ENCODE data around the gene LRRC46. TPM values are rescaled to one million over a fixed set of nuclear protein-coding genes. Genes with fewer than 3 reads are reported as not detected.

LRRC46 gene
- total and polyA plus RNA-seq, 2 of the 4 experiments (the other 2 are of a cell fraction) = 0.77 TPM; not detected in 1

DNA sequence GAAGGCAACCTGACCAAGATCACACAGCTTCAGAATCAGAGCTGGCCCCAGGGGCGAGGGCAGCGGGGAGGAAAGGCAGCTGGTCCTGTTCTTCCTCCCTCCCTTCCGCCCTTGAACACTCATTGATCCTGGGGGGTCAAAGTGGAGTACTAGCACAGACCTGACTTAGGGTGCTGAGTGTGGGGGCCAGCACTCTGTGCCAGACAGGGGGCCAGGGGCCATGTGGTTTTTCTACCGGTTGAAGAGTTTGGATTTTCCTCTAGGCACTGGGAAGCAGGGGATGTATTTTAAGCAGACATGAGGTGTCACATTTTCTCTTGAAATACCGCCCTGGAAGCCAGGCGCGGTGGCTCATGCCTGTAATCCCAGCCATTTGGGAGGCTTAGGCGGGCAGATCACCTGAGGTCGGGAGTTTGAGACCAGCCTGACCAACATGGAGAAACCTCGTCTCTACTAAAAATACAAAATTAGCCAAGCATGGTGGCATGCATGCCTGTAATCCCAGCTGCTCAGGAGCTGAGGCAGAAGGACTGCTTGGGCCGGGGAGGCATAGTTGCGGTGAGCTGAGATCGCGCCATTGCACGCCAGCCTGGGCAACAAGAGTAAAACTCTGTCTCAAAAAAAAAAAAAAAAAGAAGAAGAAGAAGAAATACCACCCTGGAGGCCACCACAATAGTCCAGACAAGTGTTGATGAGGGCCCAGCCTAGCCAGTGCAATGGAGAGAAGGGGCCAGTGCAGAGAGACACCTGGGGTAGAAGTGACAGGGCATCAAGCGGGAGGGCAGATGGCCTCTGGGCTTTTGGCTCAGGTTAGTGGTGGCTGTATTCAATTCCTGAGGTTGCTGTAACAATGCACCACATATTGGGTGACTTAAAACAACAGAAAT, 25.2 kb upstream of the LRRC46 start:
- no peak overlapping the region for H2AFZ ChIP-seq (replicated peaks; ENCODE audit: low read length, poor library complexity)
- H3K14ac ChIP-seq (replicated peaks; ENCODE audit: low read depth, low read length) = no peak overlapping the region
- no peak overlapping the region for H2BK15ac ChIP-seq (ENCODE audit: low read depth, low read length)
- DNase-seq (no peak), ATAC-seq (ENCODE audit: low read depth) (no peak)
- H3K79me1 ChIP-seq (ENCODE audit: low read depth in 1 of 2, low read length in 2 of 2) = no peaks in the 10 kb centered on the region
- no peak overlapping the region for H4K5ac ChIP-seq (ENCODE audit: low read depth, low read length)
- 0 out of 2 replicates have a peak, but pooled peaks cover 2% of the 10 kb centered on the region for H3K9me1 ChIP-seq (ENCODE audit: insufficient read depth, low read length)
- H3K4me2 ChIP-seq (ENCODE audit: low read depth, low read length) = no peak overlapping the region
- H4K20me1 ChIP-seq (ENCODE audit: insufficient read depth, low read length) = peaks cover 23% of the 10 kb centered on the region
- no peak overlapping the region for H3K18ac ChIP-seq (ENCODE audit: low read depth, low read length)
- no peak overlapping the region for H2BK5ac ChIP-seq (ENCODE audit: low read depth, low read length, poor library complexity, severe bottlenecking)
- no peak overlapping the region for H4K91ac ChIP-seq (ENCODE audit: insufficient read depth, low read depth, low read length)
- no peak overlapping the region for H2BK120ac ChIP-seq (ENCODE audit: low read depth, low read length)
- H4K8ac ChIP-seq (ENCODE audit: low read depth in 2 of 2, low read length in 2 of 2) = no peak overlapping the region
- no peak overlapping the region for H3K9ac ChIP-seq (ENCODE audit: low read depth, low read length)
- in situ Hi-C loops (cut with MboI; ENCODE audit: low sequenced_read_pairs) (no loop called here), intact Hi-C loops (cut with micrococcal nuclease) (no loop called here), dilution Hi-C loops (cut with HindIII; ENCODE audit: low sequenced_read_pairs, unreplicated experiment) (no loop called here)
- 94% methylated on average over 7 of the region's 16 CpGs; no CpG with 5 or more reads in 1 of the 2 experiments for WGBS, 2 experiments (ENCODE audit: extremely low coverage in 2 of 2, insufficient read length in 1 of 2)
- H2AK9ac ChIP-seq (replicated peaks; ENCODE audit: low read depth, low read length, poor library complexity) = no peak overlapping the region
- no peak overlapping the region for H3K4me3 ChIP-seq (ENCODE audit: insufficient read depth, low read depth, low read length)
- no peak overlapping the region for H2BK20ac ChIP-seq (ENCODE audit: low read depth, low read length)
- peaks cover 30% of the 10 kb centered on the region for H3K36me3 ChIP-seq (ENCODE audit: control insufficient read depth, insufficient read depth, low read length)
- H3K27ac ChIP-seq (ENCODE audit: insufficient read depth, low read length) = no peak overlapping the region
- peaks cover 3% of the 10 kb centered on the region; the same call in 1 of the 2 replicates for H3K4me1 ChIP-seq (ENCODE audit: control insufficient read depth, insufficient read depth, low read length)
- H2AK5ac ChIP-seq (ENCODE audit: low read depth, low read length) = no peak overlapping the region
- ChIA-PET POLR2A (ENCODE audit: unreplicated experiment) (no interaction called here), CTCF (no interaction called here)
- peaks cover 27% of the 10 kb centered on the region for H3K27me3 ChIP-seq (ENCODE audit: control insufficient read depth, insufficient read depth, low read length)
- BruUV-seq (replicated peaks) = no TSS peak
- H3K9me3 ChIP-seq (ENCODE audit: control insufficient read depth, insufficient read depth, low read length) = no peaks in the 10 kb centered on the region
- no peak overlapping the region for H3K23ac ChIP-seq (ENCODE audit: low read depth, low read length)
- H3K56ac ChIP-seq (ENCODE audit: extremely low read depth, insufficient read depth, low read length) = no peak overlapping the region
- H3K4ac ChIP-seq (ENCODE audit: low read depth, low read length) = no peak overlapping the region
- TF ChIP-seq, protein P1, sequence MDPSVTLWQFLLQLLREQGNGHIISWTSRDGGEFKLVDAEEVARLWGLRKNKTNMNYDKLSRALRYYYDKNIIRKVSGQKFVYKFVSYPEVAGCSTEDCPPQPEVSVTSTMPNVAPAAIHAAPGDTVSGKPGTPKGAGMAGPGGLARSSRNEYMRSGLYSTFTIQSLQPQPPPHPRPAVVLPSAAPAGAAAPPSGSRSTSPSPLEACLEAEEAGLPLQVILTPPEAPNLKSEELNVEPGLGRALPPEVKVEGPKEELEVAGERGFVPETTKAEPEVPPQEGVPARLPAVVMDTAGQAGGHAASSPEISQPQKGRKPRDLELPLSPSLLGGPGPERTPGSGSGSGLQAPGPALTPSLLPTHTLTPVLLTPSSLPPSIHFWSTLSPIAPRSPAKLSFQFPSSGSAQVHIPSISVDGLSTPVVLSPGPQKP (IDR thresholded peaks at IDR 0.05; ENCODE audit: borderline replicate concordance, low read depth, low read length) = no peak
- TF ChIP-seq, protein P2, sequence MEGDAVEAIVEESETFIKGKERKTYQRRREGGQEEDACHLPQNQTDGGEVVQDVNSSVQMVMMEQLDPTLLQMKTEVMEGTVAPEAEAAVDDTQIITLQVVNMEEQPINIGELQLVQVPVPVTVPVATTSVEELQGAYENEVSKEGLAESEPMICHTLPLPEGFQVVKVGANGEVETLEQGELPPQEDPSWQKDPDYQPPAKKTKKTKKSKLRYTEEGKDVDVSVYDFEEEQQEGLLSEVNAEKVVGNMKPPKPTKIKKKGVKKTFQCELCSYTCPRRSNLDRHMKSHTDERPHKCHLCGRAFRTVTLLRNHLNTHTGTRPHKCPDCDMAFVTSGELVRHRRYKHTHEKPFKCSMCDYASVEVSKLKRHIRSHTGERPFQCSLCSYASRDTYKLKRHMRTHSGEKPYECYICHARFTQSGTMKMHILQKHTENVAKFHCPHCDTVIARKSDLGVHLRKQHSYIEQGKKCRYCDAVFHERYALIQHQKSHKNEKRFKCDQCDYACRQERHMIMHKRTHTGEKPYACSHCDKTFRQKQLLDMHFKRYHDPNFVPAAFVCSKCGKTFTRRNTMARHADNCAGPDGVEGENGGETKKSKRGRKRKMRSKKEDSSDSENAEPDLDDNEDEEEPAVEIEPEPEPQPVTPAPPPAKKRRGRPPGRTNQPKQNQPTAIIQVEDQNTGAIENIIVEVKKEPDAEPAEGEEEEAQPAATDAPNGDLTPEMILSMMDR (conservative IDR thresholded peaks at IDR 0.05; ENCODE audit: low read depth, low read length) = no peak
- no peak for TF ChIP-seq CHD1 (IDR thresholded peaks at IDR 0.05; ENCODE audit: low read depth, low read length)
- TF ChIP-seq RAD21 (IDR thresholded peaks at IDR 0.05; ENCODE audit: low read length) = no peak
- TF ChIP-seq, protein P3, sequence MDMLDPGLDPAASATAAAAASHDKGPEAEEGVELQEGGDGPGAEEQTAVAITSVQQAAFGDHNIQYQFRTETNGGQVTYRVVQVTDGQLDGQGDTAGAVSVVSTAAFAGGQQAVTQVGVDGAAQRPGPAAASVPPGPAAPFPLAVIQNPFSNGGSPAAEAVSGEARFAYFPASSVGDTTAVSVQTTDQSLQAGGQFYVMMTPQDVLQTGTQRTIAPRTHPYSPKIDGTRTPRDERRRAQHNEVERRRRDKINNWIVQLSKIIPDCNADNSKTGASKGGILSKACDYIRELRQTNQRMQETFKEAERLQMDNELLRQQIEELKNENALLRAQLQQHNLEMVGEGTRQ (IDR thresholded peaks at IDR 0.05; ENCODE audit: low read depth, low read length) = no peak
- no peak for TF ChIP-seq POLR2A (IDR thresholded peaks at IDR 0.05; ENCODE audit: low read depth, low read length)
- no peak for TF ChIP-seq MXI1 (IDR thresholded peaks at IDR 0.05; ENCODE audit: borderline replicate concordance, low read depth, low read length)
- TF ChIP-seq MAFK (IDR thresholded peaks at IDR 0.05; ENCODE audit: low read depth, low read length) = no peak
- no peak for TF ChIP-seq FOS (IDR thresholded peaks at IDR 0.05; ENCODE audit: low read depth, low read length)
- no peak for TF ChIP-seq RCOR1 (IDR thresholded peaks at IDR 0.05; ENCODE audit: insufficient replicate concordance, low read length)
- no peak for TF ChIP-seq SMC3 (IDR thresholded peaks at IDR 0.05; ENCODE audit: low read depth, low read length)
- no peak for TF ChIP-seq MAZ (IDR thresholded peaks at IDR 0.05; ENCODE audit: borderline replicate concordance, low read depth, low read length)
- no peak for TF ChIP-seq RFX5 (IDR thresholded peaks at IDR 0.05; ENCODE audit: low read depth, low read length)
- no peak for TF ChIP-seq BHLHE40 (IDR thresholded peaks at IDR 0.05; ENCODE audit: low read depth, low read length)
- no peak for TF ChIP-seq NFE2L2 (IDR thresholded peaks at IDR 0.05; ENCODE audit: low read depth, low read length)

Data from IMR-90 (cell line).